ENCODE results near the gene VENTX. TPM values are rescaled to one million over a fixed set of nuclear protein-coding genes. Genes with fewer than 3 reads are reported as not detected.

VENTX gene
- total RNA-seq, 2 experiments from 2014 or later: 0.07 to 0.12 TPM

DNA sequence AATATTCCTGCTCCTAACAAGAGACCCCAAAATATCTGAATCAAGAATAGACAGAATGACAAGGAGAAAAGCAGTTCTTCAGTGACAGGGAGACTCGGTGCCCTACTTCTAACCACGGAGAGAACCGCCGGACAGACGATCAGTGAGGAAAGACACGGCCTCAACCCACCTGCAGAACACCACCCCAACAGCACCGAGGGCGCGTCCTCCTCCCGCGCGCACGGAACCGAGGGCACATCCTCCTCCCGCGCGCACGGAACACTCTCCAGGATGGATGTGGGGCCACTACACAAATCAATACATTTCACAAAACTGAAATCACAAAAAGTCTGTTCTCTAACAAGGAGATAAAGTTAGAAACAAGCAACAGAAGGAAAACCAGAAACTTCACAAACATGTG lies 48.7 kb downstream of the VENTX start:
- Mint-ChIP-seq H3K27me3 (no peaks in the 10 kb centered on the region), H3K27ac (no peak overlapping the region), H3K4me3 (no peak overlapping the region), H3K36me3 (peaks cover 51% of the 10 kb centered on the region), H3K4me1 (ENCODE audit: low read depth) (no peaks in the 10 kb centered on the region), H3K9me3 (no peaks in the 10 kb centered on the region)
- intact Hi-C loops (cut with micrococcal nuclease): no loop called here
- POLR2A ChIA-PET: no interaction called here
- DNase-seq: no peak
- CTCF ChIA-PET: no interaction called here

DNA sequence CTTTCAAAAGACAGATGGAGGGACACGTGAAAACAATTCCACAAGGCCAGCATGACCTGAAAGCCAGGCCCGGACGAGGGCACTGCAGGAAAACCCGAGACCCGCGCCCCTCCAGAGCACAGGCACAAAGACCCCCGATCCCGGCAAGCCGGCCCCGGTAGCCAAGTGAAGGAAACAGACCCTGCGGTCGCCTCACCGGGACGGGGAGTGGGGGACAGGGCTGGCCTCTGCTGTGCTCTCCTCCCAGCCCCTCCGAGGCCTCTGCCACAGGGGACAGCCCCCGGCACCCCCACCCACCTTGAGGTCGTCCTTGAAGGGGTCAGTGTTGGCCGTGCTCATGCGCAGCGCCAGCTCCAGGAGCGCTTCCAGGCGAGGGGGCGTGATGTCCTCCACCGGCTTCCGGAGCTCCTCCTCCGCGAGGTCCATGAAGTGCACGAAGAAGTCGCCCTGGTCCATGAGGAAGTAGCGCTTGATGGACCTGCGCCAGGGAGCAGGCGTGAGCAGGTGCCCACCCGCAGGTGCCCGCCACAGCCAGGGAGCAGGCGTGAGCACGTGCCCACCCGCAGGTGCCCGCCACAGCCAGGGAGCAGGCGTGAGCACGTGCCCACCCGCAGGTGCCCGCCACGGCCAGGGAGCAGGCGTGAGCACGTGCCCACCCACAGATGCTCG lies 50.3 kb downstream of the VENTX start:
- no peak for DNase-seq
- Mint-ChIP-seq H3K36me3 (peaks cover 50% of the 10 kb centered on the region), H3K9me3 (no peaks in the 10 kb centered on the region), H3K27ac (no peak overlapping the region), H3K27me3 (no peaks in the 10 kb centered on the region), H3K4me1 (ENCODE audit: low read depth) (peaks cover under 1% of the 10 kb centered on the region), H3K4me3 (no peak overlapping the region)
- CTCF ChIA-PET: no interaction called here
- intact Hi-C loops (cut with micrococcal nuclease): no loop called here
- POLR2A ChIA-PET: no interaction called here

DNA sequence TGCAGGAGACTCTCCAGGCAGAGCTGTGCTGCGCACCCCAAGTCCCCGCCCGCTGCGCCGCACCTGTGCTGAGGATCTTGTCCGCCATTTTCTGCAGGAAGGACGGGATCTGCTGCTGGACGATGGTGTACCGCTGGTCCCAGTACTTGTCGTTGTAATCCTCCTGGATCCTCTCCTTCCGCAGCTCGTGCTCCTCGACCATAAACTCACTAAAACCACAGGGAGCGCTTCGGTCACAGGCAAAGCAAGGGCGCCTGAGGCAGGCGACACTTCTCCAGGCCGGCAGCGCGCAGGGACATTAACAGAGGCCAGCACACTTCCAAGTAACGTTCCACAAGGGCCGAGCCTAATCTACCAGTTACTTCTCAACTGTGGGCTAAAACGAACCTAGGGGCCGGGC lies 52.1 kb downstream of the VENTX start:
- Mint-ChIP-seq H3K4me3 (no peak overlapping the region), H3K27me3 (no peaks in the 10 kb centered on the region), H3K9me3 (no peaks in the 10 kb centered on the region), H3K4me1 (ENCODE audit: low read depth) (peaks cover 11% of the 10 kb centered on the region), H3K36me3 (peaks cover 55% of the 10 kb centered on the region), H3K27ac (no peak overlapping the region)
- DNase-seq: no peak
- POLR2A ChIA-PET: interaction anchor here (0.6 kb wide), 1 partner anchor 177 kb away, joined by 7 read pairs; no protein-coding TSS in a partner anchor
- intact Hi-C loops (cut with micrococcal nuclease): no loop called here
- CTCF ChIA-PET: no interaction called here

Small RNA genes within 50 kb of the gene (microRNA-seq; reads per million reads assigned to microRNA genes)
- not detected for gene MIR202 (ENCODE audit: borderline microRNAs expressed, borderline number of aligned reads, borderline replicate concordance)

Other genes starting within 250 kb of the VENTX start
- not detected for gene ADGRA1, start 149.9 kb upstream of the VENTX start, total RNA-seq
- under 1 TPM; 0.17 to 0.70 TPM for gene KNDC1, start 77.6 kb upstream of the VENTX start, total RNA-seq
- not detected for gene UTF1, start 7.6 kb upstream of the VENTX start, total RNA-seq
- 100 to 1,000 TPM; 160 to 165 TPM for gene ADAM8, start 39.0 kb downstream of the VENTX start, total RNA-seq
- 10 to 100 TPM; 54.5 to 59.1 TPM for gene TUBGCP2, start 71.0 kb downstream of the VENTX start, total RNA-seq
- 10 to 100 TPM; 48.7 to 51.5 TPM for gene ZNF511, start 71.1 kb downstream of the VENTX start, total RNA-seq
- gene CALY, start 99.0 kb downstream of the VENTX start, total RNA-seq: not detected
- gene PRAP1, start 109.5 kb downstream of the VENTX start, total RNA-seq: not detected
- gene FUOM, start 120.2 kb downstream of the VENTX start, total RNA-seq: 10 to 100 TPM; 46.5 to 49.8 TPM
- 10 to 100 TPM; 60.2 to 64.8 TPM for gene ECHS1, start 135.5 kb downstream of the VENTX start, total RNA-seq
- gene PAOX, start 141.4 kb downstream of the VENTX start, total RNA-seq: 1 to 10 TPM; 8.8 to 9.6 TPM
- gene MTG1, start 156.3 kb downstream of the VENTX start, total RNA-seq: 10 to 100 TPM; 33.9 to 40.3 TPM
- gene SPRN, start 186.8 kb downstream of the VENTX start, total RNA-seq: not detected
- 1 to 10 TPM; 5.4 to 6.2 TPM for gene SCART1, start 216.1 kb downstream of the VENTX start, total RNA-seq

All from activated CD4-positive, alpha-beta memory T cell treated with anti-CD3 and anti-CD28 coated beads for 36 hours (primary cell).